GM10847 (cell line): ENCODE results near the gene OR52E1.

Experiments
- POLR2A ChIP-seq: IDR thresholded peaks from 2 replicates; pipeline ENCODE4 v1.6.1; 2011; ENCODE audit not compliant: insufficient read length; ENCODE audit errors: extremely low read depth

OR52E1 gene

DNA sequence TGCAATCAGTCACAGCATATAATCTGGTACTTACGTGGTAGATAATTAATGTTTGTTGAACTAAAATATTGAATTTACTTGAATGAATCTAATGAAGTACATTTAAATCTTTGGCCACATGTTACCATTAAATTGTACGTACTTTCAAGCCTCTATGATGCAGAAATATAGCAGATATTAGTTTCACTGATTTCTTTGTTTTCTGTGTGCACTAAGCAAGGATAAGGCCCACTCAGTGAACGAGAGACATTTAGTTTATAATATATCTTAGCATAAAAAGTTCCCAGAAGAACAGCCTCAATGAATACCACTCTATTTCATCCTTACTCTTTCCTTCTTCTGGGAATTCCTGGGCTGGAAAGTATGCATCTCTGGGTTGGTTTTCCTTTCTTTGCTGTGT is at the start of gene OR52E1:
OR52E1 (plus strand) TSS at position 301 of the 400 bp plus-strand sequence.
- TF ChIP-seq POLR2A: no peak

DNA sequence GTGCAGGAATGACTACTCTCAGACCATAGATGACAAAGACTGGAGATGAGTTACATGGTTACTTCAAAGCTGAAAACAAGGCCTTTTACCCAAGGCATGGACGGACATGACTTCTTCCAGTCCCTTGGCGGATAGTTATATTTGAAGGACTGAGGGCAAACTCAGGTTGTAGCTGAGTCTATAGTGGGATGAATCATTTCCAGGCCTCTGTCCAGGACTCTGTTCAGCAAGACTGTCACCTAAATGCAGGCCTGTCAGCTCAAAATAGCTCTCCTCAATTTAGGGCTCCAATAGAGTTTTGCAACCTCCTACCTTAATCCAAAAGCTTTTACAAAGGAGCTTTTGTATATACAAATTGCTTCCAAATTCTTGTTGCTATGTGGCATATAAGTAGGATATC is 47.4 kb upstream of the OR52E1 start:
- no peak for TF ChIP-seq POLR2A

DNA sequence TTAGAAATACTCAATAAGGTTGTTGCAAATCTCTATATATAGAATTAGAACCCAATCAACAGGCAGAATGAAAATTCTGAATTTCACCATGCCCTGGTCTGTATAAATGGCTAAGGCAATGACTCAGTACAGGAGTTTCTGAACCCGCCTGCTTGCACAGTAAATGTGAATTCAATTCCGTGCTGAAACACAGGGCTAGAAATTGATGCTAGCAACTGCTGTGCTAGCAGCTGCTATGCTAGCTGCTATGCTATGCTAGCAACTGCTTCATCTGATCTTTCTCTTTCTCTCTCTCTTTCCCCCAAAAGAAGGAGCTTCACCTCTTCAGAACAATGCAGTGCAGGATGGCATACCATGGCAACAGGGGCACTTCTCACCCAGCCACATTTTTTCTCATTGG is 32.7 kb upstream of the OR52E1 start:
- TF ChIP-seq POLR2A: no peak

DNA sequence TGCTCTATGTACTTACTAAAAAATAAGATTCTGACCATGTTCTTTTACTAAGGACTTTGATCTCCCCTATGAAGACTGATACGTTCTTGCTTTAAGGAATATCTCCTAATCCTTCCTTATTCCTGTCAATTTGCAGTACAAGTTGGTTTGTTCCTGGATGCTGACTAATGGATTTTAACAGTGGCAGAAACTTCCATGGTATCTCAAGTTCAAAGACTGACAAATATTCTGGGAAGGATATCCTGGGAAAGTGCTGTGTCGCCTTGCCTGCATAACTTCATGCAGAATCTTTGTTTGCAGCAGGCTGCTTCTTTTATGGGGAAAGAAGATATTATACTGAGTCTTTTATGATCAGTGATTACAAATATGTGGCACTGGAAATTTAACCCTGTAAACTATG is 31.4 kb upstream of the OR52E1 start:
- TF ChIP-seq POLR2A: no peak

DNA sequence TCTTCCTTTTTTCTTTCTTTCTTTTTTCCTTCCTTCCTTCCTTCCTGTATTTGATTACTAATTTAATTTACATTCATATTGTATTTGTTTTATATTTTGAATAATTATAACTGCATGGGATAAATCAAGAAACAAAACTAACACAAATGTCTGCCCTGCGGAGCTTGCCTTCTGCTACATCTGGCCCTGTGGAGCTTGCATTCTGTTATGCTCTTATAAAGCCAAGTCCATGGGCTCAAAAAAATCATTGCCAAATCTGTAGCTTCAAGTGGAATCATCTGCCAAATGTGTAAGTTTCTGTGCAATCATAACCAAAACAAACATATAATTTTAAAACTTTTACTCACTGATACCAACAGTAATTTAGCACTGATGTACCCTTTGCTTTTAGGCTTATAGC is 31.0 kb upstream of the OR52E1 start:
- no peak for TF ChIP-seq POLR2A

DNA sequence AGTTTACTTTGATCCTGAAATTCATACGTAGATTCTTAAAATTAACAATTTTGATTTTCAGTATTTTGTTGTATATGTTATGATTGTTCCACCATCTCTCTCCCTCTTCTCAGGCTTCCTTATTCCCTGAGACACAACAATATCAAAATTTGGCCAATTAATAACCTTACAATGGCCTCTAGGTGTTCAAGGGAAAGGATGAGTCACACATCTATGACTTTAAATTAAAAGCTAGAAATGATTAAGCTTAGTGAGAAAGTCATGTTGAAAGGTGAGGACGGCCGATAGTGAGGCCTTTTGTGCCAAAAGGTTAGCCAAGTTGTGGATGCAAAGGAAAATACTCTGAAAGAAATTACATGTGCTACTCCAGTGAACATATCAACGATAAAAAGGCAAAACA is 28.5 kb upstream of the OR52E1 start:
- TF ChIP-seq POLR2A: no peak

DNA sequence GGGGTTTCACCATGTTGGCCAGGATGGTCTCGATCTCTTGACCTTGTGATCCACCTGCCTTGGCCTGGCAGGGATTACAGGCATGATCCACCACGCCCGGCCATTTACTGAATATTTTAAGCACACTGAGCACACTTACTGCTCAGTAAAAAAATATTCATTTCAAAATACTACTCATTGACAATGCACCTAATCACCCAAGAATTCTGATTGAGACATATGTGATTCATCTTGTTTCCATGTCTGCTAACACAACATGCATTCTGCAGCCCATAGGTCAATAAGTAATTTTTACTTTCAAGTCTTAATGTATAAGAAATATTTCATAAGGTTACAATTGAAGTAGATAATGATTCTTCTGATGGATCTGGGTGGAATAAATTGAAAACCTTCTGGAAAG is 27.3 kb upstream of the OR52E1 start:
- TF ChIP-seq POLR2A: no peak

DNA sequence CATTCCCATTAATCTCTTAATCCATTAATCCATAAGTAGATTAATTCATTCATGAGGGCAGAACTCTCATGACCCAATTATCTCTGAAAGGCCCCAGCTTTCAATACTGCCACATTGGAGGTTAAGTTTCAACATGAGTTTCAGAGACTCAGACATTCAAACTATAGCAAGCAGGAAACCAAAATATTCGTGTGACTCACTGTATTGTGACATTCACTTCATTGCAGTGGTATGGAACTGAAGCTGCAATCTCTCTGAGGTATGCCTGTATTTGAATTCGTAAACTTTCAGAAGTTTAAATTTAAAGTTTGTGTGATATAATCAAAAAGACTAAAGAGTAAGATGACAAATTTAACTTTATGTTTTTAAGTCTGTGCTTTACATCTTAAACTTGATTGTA is 26.0 kb upstream of the OR52E1 start:
- TF ChIP-seq POLR2A: no peak

DNA sequence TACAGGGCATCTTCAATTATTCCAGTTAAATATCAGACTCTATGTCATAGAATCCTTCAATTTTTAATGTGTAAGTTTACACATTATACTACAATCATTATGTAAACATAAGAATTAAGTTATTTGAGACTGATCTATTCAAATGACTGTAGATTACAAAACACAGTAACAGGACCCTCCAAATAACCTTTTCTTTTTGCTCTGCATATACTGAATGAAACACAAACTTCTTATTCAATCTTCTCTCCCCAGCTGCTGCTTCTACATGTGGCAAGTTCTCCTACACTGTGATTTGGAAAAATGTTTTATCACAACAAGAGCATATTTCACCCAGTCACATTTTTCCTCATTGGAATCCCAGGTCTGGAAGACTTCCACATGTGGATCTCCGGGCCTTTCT is 23.1 kb upstream of the OR52E1 start, which contains the start of gene OR52J3:
OR52J3 (plus strand) TSS at position 301 of the 400 bp plus-strand sequence; CDS start at position 301, 0 bp downstream.
- no peak for TF ChIP-seq POLR2A

DNA sequence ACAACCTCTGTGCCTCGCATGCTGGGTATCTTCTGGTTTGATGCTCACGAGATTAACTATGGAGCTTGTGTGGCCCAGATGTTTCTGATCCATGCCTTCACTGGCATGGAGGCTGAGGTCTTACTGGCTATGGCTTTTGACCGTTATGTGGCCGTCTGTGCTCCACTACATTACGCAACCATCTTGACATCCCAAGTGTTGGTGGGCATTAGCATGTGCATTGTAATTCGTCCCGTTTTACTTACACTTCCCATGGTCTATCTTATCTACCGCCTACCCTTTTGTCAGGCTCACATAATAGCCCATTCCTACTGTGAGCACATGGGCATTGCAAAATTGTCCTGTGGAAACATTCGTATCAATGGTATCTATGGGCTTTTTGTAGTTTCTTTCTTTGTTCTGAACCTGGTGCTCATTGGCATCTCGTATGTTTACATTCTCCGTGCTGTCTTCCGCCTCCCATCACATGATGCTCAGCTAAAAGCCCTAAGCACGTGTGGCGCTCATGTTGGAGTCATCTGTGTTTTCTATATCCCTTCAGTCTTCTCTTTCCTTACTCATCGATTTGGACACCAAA is 22.5 kb upstream of the OR52E1 start:
- no peak for TF ChIP-seq POLR2A

DNA sequence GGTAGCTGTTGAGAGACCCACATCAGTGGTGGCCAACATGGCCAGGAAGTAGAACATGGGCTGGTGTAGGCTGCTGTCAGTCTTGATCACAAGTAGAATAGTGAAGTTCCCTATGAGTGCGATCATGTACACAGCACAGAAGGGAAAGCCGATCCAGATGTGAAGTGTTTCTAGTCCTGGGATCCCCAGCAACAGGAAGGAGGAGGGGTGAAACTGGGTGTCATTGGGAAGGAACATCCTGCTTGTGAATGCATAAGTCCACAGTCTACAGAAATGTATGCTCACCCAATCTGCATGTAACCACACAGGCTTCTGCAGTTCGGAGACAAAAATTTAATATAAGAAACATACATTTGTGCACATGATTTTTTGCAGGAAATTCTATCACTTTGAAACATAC is 10.0 kb upstream of the OR52E1 start, which contains the start of gene OR52E2:
OR52E2 (minus strand) TSS at position 237 of the 400 bp plus-strand sequence; CDS start at position 237, 0 bp downstream.
- no peak for TF ChIP-seq POLR2A

DNA sequence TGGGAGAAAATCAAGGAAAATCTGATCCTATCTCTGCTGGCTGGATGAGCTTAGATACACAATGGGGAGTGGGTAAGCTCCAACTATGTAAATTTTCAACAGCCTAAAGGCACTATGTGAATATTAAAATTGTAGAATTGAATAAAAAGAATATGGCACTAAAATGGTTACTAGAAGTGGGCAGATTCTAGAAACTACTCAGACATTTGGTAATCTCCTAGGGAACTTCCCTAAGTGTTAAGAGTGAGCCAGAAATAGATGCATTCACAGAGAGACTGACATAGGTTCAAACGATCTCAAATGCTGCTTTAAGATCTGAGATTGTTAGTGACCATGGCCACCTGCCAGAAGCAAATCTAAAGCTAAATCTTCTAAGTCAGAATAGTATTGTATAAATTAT is 4.3 kb upstream of the OR52E1 start:
- TF ChIP-seq POLR2A: no peak

DNA sequence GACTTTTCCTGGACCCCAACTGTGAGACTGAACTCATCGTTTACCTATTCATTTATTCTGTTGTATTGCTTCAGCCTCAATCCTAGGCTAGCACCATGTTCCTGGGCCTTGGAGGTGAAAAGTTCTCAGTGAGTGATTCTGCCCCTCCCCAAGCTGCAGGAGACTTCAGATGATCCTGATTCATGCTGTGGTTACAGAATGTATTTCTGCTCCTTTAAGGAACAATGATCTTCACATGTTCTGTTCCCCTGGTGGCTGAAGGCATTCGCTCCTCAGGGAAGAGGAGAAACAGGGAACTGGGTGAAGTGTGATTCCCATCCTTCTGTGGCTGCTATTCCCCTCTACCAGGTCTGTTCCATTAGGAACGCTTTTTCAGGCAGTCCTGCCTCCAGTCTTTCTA is 2.4 kb downstream of the OR52E1 start:
- no peak for TF ChIP-seq POLR2A

DNA sequence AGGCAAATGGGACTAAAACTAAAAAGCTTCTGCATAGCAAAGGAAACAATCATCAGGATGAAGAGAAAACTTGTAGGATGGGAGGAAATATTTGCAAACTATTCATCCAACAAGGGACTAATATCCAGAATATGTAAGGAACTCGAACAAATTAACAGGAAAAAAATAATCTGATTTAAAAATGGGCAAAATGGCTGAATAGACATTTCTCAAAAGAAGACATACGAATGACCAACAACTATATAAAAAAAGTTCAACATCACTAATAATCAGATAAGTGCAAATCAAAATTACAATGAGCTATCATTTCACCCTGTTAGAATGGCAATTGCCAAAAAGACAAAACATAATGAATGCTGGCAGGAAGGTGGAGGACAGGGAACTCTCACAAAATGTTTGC is 12.0 kb downstream of the OR52E1 start:
- TF ChIP-seq POLR2A: no peak

DNA sequence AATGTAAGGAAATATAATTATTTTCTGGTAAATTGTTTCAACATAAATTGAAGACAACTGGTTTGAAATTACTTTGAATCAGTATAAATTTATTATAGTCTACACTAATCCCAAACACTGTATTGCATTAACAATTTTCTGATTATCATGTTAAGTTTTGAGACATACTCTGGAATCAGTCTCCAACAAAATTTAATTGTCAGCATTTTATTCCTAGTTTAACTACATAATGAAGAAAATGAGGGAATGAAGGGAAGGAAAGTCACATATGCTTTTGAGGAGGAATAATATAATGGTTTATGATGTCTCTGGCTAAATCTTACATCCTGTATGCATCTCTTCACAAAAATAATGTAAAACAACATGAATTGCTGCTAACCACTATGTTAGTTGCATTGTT is 14.2 kb downstream of the OR52E1 start:
- no peak for TF ChIP-seq POLR2A

DNA sequence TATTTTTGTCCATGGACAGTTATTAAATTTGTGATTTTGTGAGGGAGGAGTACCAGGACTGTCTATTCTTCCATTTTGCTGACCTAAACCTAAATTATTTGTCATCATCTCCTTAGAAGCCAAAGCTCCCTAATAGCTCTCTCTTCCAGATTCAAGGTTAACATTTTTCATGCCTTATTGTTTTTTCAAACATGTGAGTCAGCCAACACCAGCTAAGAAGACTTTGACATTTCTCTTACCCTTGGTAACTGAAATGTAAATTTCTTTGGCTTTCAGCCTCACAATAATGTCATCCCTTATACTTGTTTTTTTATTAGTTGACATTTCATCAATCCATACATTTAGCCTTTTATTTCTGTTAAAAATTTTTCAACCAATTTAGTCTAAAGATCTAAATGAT is 19.2 kb downstream of the OR52E1 start:
- no peak for TF ChIP-seq POLR2A

DNA sequence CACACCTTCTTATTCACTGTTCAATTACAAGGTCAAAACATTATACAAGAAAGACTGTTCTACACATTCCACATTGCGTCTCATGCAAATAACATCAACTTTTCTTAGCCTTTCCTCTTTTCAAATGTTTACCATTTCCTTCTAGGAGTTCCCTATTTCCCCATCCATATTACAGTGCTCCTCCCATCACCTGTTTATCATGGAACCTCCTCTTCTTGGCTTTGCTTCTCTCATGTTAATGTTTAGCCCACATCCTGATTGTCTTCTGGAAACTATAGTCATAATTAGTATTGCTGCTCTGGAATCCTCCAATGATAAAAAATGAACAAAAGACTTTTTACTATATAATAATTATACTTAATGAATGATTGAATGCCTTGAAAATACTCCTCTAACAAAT is 21.3 kb downstream of the OR52E1 start:
- TF ChIP-seq POLR2A: no peak
